ENCODE results near the gene ZNF385B.
"Not testable (repeated sequence)": the region's sequence is repeated elsewhere in the genome, so short reads cannot be mapped to it uniquely, and the experiment has no call there.

ZNF385B gene

DNA sequence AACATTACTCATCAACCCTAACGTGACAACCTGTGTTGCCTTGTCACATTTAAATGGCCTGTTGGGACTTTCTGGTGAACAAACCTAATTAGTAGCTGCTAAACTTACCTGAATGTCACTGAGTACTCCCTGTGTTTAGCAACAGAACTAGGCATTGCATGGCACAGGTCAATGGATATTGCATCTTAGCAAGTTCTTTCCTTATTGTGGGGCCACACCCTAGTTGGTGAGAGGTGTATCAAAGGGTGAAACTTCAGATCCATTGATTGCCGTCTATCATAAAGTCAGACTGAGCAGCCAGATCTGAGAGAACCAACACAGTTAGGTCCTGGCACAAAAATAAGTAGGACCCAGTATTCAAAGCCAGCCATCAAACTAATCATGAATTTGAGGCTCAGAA, 29.8 kb upstream of the ZNF385B start:
- no peak for DNase-seq (ENCODE audit: extremely low read depth, low read depth)
- TF ChIP-seq, protein P1, sequence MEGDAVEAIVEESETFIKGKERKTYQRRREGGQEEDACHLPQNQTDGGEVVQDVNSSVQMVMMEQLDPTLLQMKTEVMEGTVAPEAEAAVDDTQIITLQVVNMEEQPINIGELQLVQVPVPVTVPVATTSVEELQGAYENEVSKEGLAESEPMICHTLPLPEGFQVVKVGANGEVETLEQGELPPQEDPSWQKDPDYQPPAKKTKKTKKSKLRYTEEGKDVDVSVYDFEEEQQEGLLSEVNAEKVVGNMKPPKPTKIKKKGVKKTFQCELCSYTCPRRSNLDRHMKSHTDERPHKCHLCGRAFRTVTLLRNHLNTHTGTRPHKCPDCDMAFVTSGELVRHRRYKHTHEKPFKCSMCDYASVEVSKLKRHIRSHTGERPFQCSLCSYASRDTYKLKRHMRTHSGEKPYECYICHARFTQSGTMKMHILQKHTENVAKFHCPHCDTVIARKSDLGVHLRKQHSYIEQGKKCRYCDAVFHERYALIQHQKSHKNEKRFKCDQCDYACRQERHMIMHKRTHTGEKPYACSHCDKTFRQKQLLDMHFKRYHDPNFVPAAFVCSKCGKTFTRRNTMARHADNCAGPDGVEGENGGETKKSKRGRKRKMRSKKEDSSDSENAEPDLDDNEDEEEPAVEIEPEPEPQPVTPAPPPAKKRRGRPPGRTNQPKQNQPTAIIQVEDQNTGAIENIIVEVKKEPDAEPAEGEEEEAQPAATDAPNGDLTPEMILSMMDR (IDR thresholded peaks at IDR 0.05; ENCODE audit: low read depth, low read length), result no peak

DNA sequence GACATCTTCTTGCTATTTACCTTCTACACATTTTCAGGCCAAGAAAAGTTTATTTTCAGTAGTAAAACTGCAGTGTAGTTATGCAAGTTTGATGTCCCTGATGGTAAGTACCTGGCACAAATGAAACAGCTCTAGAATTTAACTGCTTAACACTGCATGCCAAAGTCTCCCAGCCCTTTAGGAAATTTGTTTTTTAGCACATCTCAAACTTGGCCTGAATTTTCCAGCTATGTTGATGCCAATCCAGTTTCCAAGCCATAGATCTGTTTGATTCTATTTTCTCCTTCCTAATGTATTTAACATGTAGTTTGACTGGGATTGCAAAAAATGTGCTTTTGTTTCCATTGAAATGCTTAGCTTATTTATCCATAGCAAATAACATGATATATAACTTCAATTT, 29.3 kb upstream of the ZNF385B start:
- TF ChIP-seq, protein P1 (IDR thresholded peaks at IDR 0.05; ENCODE audit: low read depth, low read length), result no peak
- no peak for DNase-seq (ENCODE audit: extremely low read depth, low read depth)

DNA sequence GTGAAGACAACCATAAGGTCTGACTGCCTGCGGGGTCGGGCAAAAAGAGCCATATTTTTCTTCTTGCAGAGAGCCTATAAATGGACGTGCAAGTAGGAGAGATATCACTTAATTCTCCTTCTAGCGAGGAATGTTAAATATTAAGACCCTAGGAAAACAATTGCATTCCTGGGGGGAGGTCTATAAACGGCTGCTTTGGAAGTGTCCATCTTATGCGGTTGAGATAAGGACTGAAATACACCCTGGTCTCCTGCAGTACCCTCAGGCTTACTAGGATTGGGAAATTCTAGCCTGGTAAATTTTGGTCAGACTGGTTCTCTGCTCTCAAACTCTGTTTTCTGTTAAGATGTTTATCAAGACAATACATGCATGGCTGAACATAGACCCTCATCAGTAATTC, 27.2 kb upstream of the ZNF385B start:
- not testable (repeated sequence) for DNase-seq (ENCODE audit: extremely low read depth, low read depth)

DNA sequence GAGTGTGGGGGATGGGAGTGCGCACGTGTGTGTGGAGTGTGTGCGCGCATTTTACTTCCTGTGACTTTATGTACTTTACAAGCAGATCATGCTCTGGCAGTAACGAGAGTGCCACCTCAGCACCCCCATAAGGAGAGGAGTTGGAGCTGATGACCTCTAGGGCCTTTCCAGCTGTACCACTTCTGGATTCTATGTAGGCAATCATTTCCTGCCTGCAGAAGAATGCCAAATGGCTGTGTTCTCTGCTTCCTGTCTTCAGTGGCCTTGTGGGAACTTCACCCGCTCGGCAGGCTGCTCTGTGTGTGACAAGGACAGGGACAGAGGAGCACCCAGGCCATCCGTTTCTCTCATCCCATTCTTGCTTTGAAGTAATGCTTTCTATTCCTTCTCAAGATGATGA, 22.8 kb upstream of the ZNF385B start:
- TF ChIP-seq, protein P1 (IDR thresholded peaks at IDR 0.05; ENCODE audit: low read depth, low read length), result no peak
- no peak for DNase-seq (ENCODE audit: extremely low read depth, low read depth)

DNA sequence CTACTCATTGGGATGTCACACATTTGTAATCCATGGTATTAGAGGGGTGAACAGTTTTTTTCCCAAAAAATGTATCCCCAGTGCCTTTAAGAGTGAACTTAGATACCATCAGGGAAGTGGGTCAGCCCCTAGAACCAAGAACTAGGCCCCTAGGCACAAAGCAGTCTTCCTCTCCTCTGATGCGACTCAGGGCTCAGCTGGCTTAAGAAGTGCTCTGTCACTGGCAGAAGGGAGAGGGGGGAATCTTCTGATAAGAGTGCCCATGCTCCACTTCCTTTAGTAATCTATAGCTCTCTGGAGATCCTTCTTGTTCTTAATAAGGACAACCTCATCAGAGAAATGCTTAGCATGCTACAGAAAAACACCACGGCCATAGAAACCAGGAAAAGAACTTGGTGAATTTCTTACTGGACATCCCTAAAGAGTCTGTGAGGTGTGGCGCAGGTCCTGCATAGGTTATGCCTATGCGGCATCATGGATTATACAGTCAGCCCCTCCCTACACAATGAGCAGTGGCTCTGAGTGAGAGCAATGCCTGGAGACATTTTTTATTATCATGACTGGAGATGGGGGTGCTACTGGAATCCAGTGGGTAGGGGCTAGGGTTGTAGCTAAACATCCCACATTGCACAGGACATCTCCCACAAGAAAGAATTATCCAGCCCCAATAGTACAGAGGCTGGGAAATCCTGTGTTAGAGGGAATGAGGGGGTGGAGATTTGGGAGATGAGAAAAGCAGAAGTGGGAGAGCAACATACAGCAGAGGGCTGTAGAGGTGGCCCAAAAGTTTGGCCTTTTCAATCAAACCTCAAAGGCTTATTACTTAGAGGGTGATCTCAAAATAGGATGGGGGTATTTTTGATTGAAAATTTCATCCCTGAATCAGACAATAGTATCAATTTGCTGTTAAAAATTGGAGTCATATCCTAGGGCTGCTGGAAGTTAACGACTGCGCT, 21.7 kb upstream of the ZNF385B start:
- no peak for DNase-seq (ENCODE audit: extremely low read depth, low read depth)

DNA sequence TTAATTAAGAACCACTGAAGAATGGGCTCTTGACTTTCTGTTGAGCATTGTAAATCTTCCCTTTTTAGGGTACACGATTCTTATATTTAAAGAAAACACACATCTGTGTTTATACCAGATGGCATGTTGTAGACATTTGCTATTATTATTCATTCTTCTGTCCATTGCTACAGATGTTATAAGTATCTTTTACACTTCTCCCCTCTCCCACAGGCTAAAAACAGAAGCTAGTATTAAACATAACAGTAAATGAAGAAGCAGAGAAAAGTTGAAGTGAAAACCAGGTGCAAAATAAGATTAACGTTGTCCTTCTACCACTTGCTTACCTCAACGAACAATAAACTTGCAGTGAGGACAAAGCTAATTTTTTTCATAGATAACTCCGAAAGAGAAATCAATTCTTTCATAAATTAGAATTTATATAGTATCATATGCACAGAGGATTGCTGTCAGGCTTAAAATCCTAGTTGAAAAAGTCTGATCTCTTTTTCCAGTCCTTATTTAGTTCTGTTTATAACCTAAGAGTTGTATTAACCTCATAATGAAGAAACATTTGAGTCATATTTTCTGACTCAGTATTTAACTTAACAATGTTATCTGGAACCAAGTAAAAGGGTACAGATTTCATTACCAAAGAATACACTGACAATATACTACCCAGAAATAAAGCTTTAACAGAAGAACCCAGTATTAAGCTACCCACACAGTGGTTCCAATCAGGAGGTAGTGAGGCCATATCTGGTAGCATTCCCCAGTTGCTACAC, 16.4 kb upstream of the ZNF385B start:
- TF ChIP-seq, protein P1 (IDR thresholded peaks at IDR 0.05; ENCODE audit: low read depth, low read length), result no peak
- DNase-seq (ENCODE audit: extremely low read depth, low read depth), result no peak

More for the DNA sequence above, 21.7 kb upstream of the ZNF385B start:
- TF ChIP-seq, protein P1 (IDR thresholded peaks at IDR 0.05; ENCODE audit: low read depth, low read length), result no peak

DNA sequence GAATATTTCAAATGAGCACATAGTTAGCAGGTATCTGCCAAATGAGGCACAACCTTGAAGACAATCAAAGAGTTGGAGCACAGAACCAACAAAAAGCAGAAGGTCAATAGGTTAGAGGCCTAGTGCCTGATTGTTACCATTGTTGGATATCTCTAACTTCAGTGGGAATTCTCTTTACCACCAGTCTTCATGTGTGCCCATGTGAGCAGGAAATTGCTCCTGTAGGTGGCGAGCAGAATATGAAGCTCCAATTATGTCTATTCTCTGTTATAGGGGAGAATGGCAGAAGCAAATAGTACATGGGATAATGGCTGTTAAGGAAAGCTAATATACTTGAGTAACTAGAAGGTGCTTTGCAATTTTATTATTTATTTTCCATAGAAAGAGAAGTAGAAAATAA, 14.9 kb upstream of the ZNF385B start:
- no peak for DNase-seq (ENCODE audit: extremely low read depth, low read depth)
- TF ChIP-seq, protein P1 (IDR thresholded peaks at IDR 0.05; ENCODE audit: low read depth, low read length), result no peak
